Panc1 (cell line): ENCODE measurements around the gene KRTAP19-6. TPM values are rescaled to one million over a fixed set of nuclear protein-coding genes. Genes with fewer than 3 reads are reported as not detected.

Experiments
- ATAC-seq: fragments of 200-7000 bp; cut with Tn5 transposase; 2 replicates; pipeline ENCODE4 v1.9.1; 2020; ENCODE audit warnings: mild to moderate bottlenecking, moderate library complexity
- BruUV-seq: library from RNA; stranded (reverse); fragments of 400-500 nt; replicated peaks from 2 replicates; lab custom pipeline; 2021; lab: Mats Ljungman, UMichigan
- CTCF ChIA-PET: fragments of 300-600 bp; sonication (Branson Sonifier 250); formaldehyde crosslinking; loops from one replicate; lab custom pipeline; 2022; ENCODE audit warnings: antibody characterized with exemption; lab: Charles Lee
- POLR2A ChIA-PET: fragments of 300-600 bp; sonication (Branson Sonifier 250); formaldehyde crosslinking; loops from one replicate; lab custom pipeline; 2022; ENCODE audit warnings: antibody characterized with exemption; lab: Charles Lee
- DNase-seq: peaks from one replicate; pipeline ENCODE4 v3.0.0-alpha.2; 2010; ENCODE audit warnings: low read depth, low spot score
- H3K27ac ChIP-seq: 2 replicates; pipeline ENCODE4 v1.5.1; 2011; ENCODE audit warnings: mild to moderate bottlenecking, low read length, inconsistent platforms
- H3K27me3 ChIP-seq: fragments of 200-500 bp; sonication (Bioruptor generic); 2 replicates; pipeline ENCODE4 v1.6.0; 2014; ENCODE audit warnings: low read length, inconsistent platforms; ENCODE audit not compliant: control insufficient read depth, insufficient read depth
- H3K36me3 ChIP-seq: fragments of 200-500 bp; sonication (Bioruptor generic); 2 replicates; pipeline ENCODE4 v1.5.1; 2014; ENCODE audit warnings: inconsistent platforms, mild to moderate bottlenecking, low read length, moderate library complexity; ENCODE audit not compliant: control insufficient read depth, insufficient read depth
- H3K4me1 ChIP-seq: 2 replicates; pipeline ENCODE4 v1.5.1; 2011; ENCODE audit warnings: inconsistent platforms, mild to moderate bottlenecking, low read length, moderate library complexity; ENCODE audit not compliant: control insufficient read depth, insufficient read depth
- H3K4me3 ChIP-seq, 2 experiments: 2 replicates each; pipeline ENCODE4 v1.5.1; 2011 to 2012; ENCODE audit warnings: low read depth in 2 of 2, low read length in 2 of 2, mild to moderate bottlenecking in 2 of 2, inconsistent platforms in 1 of 2, moderate library complexity in 1 of 2
- H3K9me3 ChIP-seq: fragments of 200-500 bp; sonication (Bioruptor generic); 2 replicates; pipeline ENCODE4 v1.5.1; 2014; ENCODE audit warnings: low read depth, mild to moderate bottlenecking, inconsistent platforms, low read length, moderate library complexity; ENCODE audit not compliant: control insufficient read depth, insufficient read depth
- CTCF ChIP-seq: fragments of 450-650 bp; IDR thresholded peaks from 2 replicates; pipeline ENCODE4 v1.5.1; 2017; ENCODE audit warnings: mild to moderate bottlenecking
- POLR2AphosphoS5 ChIP-seq: IDR thresholded peaks from 2 replicates; pipeline ENCODE4 v1.6.1; 2012; ENCODE audit warnings: mild to moderate bottlenecking, low read depth, low read length, moderate library complexity
- SIN3A ChIP-seq: IDR thresholded peaks from 2 replicates; pipeline ENCODE4 v1.6.1; 2012; ENCODE audit warnings: low read depth, mild to moderate bottlenecking, low read length, moderate library complexity, borderline replicate concordance; ENCODE audit not compliant: insufficient read depth
- TCF7L2 ChIP-seq: IDR thresholded peaks from 2 replicates; pipeline ENCODE4 v1.6.1; 2011; ENCODE audit warnings: mild to moderate bottlenecking, low read depth, low read length, inconsistent platforms
- in situ Hi-C: cut with HindIII; loops from 2 replicates; pipeline ENCODE4 v1.10.0; 2016; ENCODE audit warnings: low sequenced_read_pairs, low pct_unique_long_range_greater_than_20kb
- intact Hi-C: fragments of 100-400 bp; cut with micrococcal nuclease; formaldehyde crosslinking; loops from one replicate; pipeline ENCODE4 v1.10.0; 2022; ENCODE audit not compliant: unreplicated experiment
- total RNA-seq: library from RNA; stranded (reverse); gene quantifications from one replicate; pipeline ENCODE4 v1.2.1, GENCODE V29; 2021; ENCODE audit not compliant: unreplicated experiment
- TF ChIP-seq, protein P1 (sequence below), 2 experiments: IDR thresholded peaks; 2 replicates each; pipeline ENCODE4 v1.6.1; 2011 to 2012; ENCODE audit warnings: low read depth in 2 of 2, control low read depth in 1 of 2, low read length in 1 of 2, mild to moderate bottlenecking in 1 of 2, moderate library complexity in 1 of 2; ENCODE audit not compliant: insufficient read depth in 1 of 2

KRTAP19-6 gene
- total RNA-seq, 1 experiment from 2014 or later, result not detected

DNA sequence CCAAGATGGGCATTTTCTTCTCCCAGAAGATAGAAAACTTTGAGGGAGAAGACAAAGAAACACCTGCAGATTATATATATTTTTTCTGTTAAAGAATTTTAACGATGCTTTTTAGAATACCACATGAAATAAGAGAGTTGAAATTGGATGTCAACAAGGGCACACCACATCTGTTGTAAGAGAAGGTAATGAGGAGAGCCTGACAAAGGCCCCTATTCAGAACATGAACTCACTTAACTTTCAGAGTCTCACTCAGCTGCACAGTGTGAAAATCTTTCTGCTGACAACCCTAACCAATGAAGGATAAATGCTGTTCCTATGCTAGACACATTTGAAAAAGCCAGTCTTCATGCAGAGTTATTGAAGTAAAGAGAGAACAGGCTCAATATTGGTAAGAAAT is 41.2 kb upstream of the KRTAP19-6 start:
- no peak for DNase-seq
- in situ Hi-C loops, result no loop called here
- no peak overlapping the region for H3K27ac ChIP-seq
- H3K36me3 ChIP-seq, result no peaks in the 10 kb centered on the region
- ChIA-PET CTCF (no interaction called here), POLR2A (no interaction called here)
- intact Hi-C loops, result no loop called here
- no peaks in the 10 kb centered on the region for H3K27me3 ChIP-seq
- no peaks in the 10 kb centered on the region for H3K9me3 ChIP-seq
- TF ChIP-seq TCF7L2, result no peak
- TF ChIP-seq CTCF, result no peak
- no peak for TF ChIP-seq POLR2AphosphoS5
- TF ChIP-seq, protein P1, sequence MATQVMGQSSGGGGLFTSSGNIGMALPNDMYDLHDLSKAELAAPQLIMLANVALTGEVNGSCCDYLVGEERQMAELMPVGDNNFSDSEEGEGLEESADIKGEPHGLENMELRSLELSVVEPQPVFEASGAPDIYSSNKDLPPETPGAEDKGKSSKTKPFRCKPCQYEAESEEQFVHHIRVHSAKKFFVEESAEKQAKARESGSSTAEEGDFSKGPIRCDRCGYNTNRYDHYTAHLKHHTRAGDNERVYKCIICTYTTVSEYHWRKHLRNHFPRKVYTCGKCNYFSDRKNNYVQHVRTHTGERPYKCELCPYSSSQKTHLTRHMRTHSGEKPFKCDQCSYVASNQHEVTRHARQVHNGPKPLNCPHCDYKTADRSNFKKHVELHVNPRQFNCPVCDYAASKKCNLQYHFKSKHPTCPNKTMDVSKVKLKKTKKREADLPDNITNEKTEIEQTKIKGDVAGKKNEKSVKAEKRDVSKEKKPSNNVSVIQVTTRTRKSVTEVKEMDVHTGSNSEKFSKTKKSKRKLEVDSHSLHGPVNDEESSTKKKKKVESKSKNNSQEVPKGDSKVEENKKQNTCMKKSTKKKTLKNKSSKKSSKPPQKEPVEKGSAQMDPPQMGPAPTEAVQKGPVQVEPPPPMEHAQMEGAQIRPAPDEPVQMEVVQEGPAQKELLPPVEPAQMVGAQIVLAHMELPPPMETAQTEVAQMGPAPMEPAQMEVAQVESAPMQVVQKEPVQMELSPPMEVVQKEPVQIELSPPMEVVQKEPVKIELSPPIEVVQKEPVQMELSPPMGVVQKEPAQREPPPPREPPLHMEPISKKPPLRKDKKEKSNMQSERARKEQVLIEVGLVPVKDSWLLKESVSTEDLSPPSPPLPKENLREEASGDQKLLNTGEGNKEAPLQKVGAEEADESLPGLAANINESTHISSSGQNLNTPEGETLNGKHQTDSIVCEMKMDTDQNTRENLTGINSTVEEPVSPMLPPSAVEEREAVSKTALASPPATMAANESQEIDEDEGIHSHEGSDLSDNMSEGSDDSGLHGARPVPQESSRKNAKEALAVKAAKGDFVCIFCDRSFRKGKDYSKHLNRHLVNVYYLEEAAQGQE (IDR thresholded peaks at IDR 0.05; ENCODE audit: insufficient read depth in 1 of 2, low read depth in 2 of 2, low read length in 1 of 2), result no peak
- no peak for TF ChIP-seq SIN3A
- no peaks in the 10 kb centered on the region for H3K4me1 ChIP-seq
- no peak overlapping the region for H3K4me3 ChIP-seq
- BruUV-seq, result no TSS peak
- ATAC-seq, result no peak

DNA sequence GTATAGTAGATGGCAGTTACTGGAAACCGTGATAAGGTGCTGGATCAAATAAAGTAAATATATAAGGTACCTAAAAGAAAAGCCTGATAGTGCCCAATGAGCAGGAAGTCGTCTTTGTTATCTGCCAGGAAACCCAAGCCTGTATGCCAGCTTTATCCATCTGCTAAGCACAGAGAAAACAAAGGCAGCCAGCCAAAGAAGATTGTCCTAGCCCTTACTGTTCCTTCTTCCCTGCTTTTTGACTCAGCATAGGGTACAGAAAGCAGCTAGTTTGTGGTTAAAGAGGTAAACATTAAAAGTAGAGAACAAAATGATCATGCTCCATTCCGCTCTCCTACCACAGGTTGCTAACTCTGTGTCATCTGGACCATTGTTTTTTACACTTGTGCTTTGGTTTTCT is 38.5 kb upstream of the KRTAP19-6 start:
- intact Hi-C loops, result no loop called here
- ChIA-PET CTCF (no interaction called here), POLR2A (no interaction called here)
- no peaks in the 10 kb centered on the region for H3K27me3 ChIP-seq
- no peaks in the 10 kb centered on the region for H3K4me1 ChIP-seq
- no peak overlapping the region for H3K27ac ChIP-seq
- in situ Hi-C loops, result no loop called here
- no peaks in the 10 kb centered on the region for H3K36me3 ChIP-seq
- no TSS peak for BruUV-seq
- ATAC-seq (no peak), DNase-seq (no peak)
- no peaks in the 10 kb centered on the region for H3K9me3 ChIP-seq
- TF ChIP-seq SIN3A (no peak), CTCF (no peak), TCF7L2 (no peak), POLR2AphosphoS5 (no peak)
- TF ChIP-seq, protein P1 (IDR thresholded peaks at IDR 0.05; ENCODE audit: insufficient read depth in 1 of 2, low read depth in 2 of 2, low read length in 1 of 2), result no peak
- H3K4me3 ChIP-seq, result no peak overlapping the region
